Measurements from ENCODE around the gene ADI1. TPM values are rescaled to one million over a fixed set of nuclear protein-coding genes. Genes with fewer than 3 reads are reported as not detected.
A peak's percentile ranks its signal among the peaks of the same experiment; 100 is the strongest.

The ADI1 gene
- total RNA-seq, 2 donors from 2014 or later, result 18.8 to 22.3 TPM

- Histone ChIP-seq H3K36me3 (replicated peaks in 1 of 2; ENCODE audit: insufficient read depth in 1 of 2, low read depth in 2 of 2) (peaks cover 0 to 8% of the 10 kb centered on the region in 2 donors), H3K27ac (no peak overlapping the region), H3K4me3 (no peak overlapping the region), H3K4me1 (peaks cover 8% of the 10 kb centered on the region), H3K9me3 (no peaks in the 10 kb centered on the region), H3K27me3 (no peaks in the 10 kb centered on the region)
- ATAC-seq (no peak), DNase-seq (no peak)
- intact Hi-C loops (cut with DNase I), result no loop called here
- 93 to 98% methylated on average over 12 to 19 of the region's 20 CpGs for WGBS, 2 donors
- no peak for TF ChIP-seq POLR2A (IDR thresholded peaks at IDR 0.05)
- TF ChIP-seq CTCF (IDR thresholded peaks at IDR 0.05), result no peak
Observed at GRCh38 chr2:3482363-3482821, 36.9 kb downstream of the ADI1 start.

- peaks cover 0 to 8% of the 10 kb centered on the region in 2 donors for H3K36me3 ChIP-seq (replicated peaks in 1 of 2; ENCODE audit: insufficient read depth in 1 of 2, low read depth in 2 of 2)
- DNase-seq, result no peak
- ATAC-seq, result no peak
- no peaks in the 10 kb centered on the region for H3K27me3 ChIP-seq
- WGBS, 2 donors, result 95 to 96% methylated on average over 15 to 20 of the region's 20 CpGs
- H3K4me3 ChIP-seq, result no peak overlapping the region
- peaks cover 8% of the 10 kb centered on the region for H3K4me1 ChIP-seq
- no peaks in the 10 kb centered on the region for H3K9me3 ChIP-seq
- intact Hi-C loops (cut with DNase I), result no loop called here
- TF ChIP-seq POLR2A (IDR thresholded peaks at IDR 0.05) (no peak), CTCF (IDR thresholded peaks at IDR 0.05) (no peak)
- no peak overlapping the region for H3K27ac ChIP-seq
Observed at GRCh38 chr2:3481736-3482362, 37.5 kb downstream of the ADI1 start.

- no peak for ATAC-seq
- Histone ChIP-seq H3K9me3 (no peaks in the 10 kb centered on the region), H3K36me3 (replicated peaks in 1 of 2; ENCODE audit: insufficient read depth in 1 of 2, low read depth in 2 of 2) (peaks cover 0 to 8% of the 10 kb centered on the region in 2 donors), H3K27me3 (no peaks in the 10 kb centered on the region), H3K4me3 (no peak overlapping the region), H3K27ac (no peak overlapping the region), H3K4me1 (peaks cover 8% of the 10 kb centered on the region)
- WGBS, 2 donors, result 82 to 84% methylated on average over 5 of the region's 5 CpGs
- TF ChIP-seq CTCF (IDR thresholded peaks at IDR 0.05) (no peak), POLR2A (IDR thresholded peaks at IDR 0.05) (no peak)
- DNase-seq, result no peak
- intact Hi-C loops (cut with DNase I), result no loop called here
Observed at GRCh38 chr2:3481011-3481400, 38.3 kb downstream of the ADI1 start.

- peak overlapping the region in 1 of 4 donors; percentile 21 for H3K27ac ChIP-seq
- peaks cover 0 to 8% of the 10 kb centered on the region in 2 donors for H3K36me3 ChIP-seq (replicated peaks in 1 of 2; ENCODE audit: insufficient read depth in 1 of 2, low read depth in 2 of 2)
- intact Hi-C loops (cut with DNase I), result no loop called here
- 32 to 36% methylated on average over 7 of the region's 7 CpGs for WGBS, 2 donors
- peak; percentile 46 to 87 (median 72) for DNase-seq
- H3K4me1 ChIP-seq, result peaks cover 8% of the 10 kb centered on the region
- peak; percentile 43 for ATAC-seq
- H3K4me3 ChIP-seq, result no peak overlapping the region
- no peak for TF ChIP-seq CTCF (IDR thresholded peaks at IDR 0.05)
- no peak for TF ChIP-seq POLR2A (IDR thresholded peaks at IDR 0.05)
- H3K9me3 ChIP-seq, result no peaks in the 10 kb centered on the region
- no peaks in the 10 kb centered on the region for H3K27me3 ChIP-seq
Observed at GRCh38 chr2:3480352-3481010, 38.9 kb downstream of the ADI1 start.

All from body of pancreas (tissue), 4 donors.